ENCODE data around the gene RALBP1.

RALBP1 gene

DNA sequence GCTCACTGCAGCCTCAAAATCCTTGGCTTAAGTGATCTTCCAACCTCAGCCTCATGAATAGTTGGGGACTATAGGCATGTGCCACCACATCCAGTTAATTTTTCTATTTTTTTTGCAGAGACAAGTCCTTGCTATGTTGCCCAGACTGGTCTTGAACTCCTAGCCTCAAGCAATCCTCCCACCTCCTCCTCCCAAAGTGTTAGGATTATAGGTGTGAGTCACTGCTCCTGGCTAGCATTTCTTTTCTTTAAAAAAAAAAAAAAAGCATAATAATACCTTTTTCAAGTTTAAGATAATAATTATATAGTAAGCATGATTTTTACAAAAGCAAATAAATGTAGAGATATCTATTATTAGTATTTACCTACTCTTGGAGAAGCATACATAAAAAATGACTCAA lies 103.0 kb downstream of the RALBP1 start:
- DNase-seq (ENCODE audit: insufficient read length, low spot score) (no peak), FAIRE-seq (no peak)

DNA sequence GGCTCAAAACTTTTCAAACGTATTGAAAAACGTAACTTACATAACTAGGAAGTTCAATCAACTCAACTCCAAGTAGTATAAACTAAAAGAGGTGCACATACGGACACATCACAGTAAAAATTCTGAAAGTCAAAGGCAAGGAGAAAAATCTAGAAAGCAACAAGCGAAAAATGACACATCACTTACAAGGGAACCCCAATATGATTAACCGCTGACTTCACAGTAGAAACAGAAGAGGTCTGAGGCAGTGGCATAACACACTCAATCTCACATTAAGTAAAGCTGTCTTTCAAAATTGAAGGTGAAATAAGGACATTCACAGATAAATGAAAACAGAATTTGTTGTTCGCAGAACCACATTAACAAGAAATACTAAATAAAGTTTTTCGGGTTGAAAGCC lies 106.4 kb downstream of the RALBP1 start:
- FAIRE-seq, result no peak
- no peak for DNase-seq (ENCODE audit: insufficient read length, low spot score)

DNA sequence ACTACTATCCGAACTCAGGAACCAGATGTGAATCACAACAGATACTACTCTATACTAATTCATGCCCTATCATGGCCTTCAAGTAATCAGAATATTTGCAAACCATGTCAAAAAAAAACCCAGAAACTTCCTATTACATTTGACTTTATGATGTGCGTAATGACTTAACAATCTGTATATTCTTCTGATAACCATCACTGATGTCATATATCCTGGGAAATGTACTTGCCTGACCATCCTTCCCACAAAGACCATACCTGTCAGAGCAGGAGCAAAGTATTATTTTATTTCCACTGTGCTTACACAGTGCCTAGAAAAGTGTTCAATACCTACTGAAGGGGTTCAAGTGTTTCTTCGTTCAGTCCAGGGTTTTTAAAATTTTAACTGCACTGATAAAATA lies 111.5 kb downstream of the RALBP1 start:
- no peak for FAIRE-seq
- no peak for DNase-seq (ENCODE audit: insufficient read length, low spot score)

All from HTR-8/SVneo (cell line).